GM18909 (cell line): ENCODE measurements around the gene CBFB.
A peak's percentile ranks its signal among the peaks of the same experiment; 100 is the strongest.
"Not testable (repeated sequence)": the region's sequence is repeated elsewhere in the genome, so short reads cannot be mapped to it uniquely, and the experiment has no call there.

Experiments used
- ATAC-seq: cut with Tn5 transposase; IDR thresholded peaks from one replicate; pipeline ENCODE4 v1.9.1; 2021; ENCODE audit warnings: mild to moderate bottlenecking; ENCODE audit not compliant: unreplicated experiment, poor library complexity

CBFB gene

DNA sequence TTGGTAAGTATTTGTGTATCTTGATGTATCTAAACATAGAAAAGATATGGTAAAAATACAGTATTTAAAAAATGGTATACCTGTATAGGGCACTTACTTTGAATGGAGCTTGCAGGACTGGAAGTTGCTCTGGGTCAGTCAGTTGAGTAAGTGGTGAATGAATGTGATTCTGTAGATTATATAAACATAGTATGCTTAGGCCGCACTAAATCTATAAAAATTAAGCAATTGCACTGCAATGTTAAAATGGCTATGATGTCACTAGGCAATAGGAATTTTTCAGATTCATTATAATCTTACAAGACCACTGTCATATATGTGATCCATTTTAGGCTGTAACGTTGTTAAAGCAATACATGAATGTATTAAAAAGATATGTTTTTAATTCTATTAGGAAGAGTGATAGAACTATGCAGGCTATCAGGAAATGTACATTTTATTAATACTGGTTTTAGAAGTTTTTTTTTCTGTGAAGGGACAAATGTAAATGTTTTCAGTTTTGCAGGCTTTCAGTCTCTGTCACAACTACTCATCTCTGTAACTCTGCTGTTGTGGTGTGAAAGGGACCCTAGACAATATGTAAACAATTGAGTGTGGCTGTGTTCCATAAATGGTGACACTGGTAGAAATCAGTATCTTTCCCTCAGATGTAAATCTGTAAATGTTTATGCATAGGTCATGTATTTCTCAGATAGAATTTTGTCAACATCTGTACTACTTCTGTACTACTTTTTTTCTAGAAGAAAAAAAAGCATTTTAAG is 10.5 kb downstream of the CBFB start:
- ATAC-seq = no peak

DNA sequence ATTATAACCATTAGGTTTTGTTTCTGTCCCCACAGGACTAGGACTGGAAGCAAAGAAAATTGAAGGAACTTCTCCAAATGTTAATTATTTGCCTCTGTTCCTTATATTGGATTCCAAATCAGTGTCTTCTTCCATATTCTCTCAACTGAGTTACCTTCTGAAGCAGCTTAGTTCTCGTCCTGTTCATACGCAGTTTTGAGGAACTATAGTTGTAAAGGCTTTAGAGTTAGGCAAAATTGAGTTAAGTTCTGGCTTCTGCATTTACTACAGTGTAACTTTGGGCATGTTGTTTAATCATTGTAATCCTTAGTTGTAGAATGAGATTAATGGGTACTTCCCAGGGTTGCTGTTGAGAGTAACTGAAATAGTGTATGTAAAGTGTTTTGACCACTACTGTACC is 11.2 kb downstream of the CBFB start:
- ATAC-seq = no peak

GRCh38 chr16:67040906-67041305 is 12.0 kb downstream of the CBFB start:
- no peak for ATAC-seq

DNA sequence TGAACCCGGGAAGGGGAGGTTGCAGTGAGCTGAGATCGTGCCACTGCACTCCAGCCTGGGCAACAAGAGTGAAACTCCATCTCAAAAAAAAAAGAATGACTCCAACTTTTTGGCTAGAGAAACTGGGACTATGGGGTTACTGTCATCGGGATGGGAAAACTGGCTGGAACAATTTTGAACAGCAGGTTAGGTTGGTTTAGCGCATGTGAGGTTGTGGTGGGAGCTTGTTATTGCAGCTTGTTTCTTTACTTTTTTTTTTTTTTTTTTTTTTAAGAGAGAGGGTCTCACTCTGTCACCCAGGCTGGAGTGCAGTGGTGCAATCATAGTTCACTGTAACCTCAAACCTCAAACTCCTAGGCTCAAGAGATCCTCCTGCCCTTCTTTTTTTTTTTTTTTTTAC is 12.6 kb downstream of the CBFB start:
- ATAC-seq = not testable (repeated sequence)

GRCh38 chr16:67043420-67043819 is 14.5 kb downstream of the CBFB start:
- no peak for ATAC-seq

DNA sequence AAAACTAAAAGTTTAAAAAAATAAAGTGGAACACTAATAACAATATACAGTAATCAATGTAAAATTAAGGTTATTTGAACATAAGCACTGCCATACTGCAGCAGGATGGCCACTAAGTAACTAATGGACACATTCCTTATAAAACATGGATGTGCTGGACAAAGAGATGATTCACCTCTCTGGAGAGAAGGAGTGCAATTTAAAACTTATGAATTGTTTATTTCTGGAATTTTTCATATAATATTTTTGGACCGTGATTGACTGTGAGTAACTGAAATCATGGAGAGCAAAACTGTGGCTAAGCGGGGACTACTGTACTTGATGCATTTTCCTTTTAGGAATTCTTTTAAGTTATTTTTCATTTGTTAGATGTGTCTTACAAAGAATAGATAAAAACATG is 21.8 kb downstream of the CBFB start:
- no peak for ATAC-seq

GRCh38 chr16:67052399-67052798 is 23.4 kb downstream of the CBFB start:
- ATAC-seq = no peak

DNA sequence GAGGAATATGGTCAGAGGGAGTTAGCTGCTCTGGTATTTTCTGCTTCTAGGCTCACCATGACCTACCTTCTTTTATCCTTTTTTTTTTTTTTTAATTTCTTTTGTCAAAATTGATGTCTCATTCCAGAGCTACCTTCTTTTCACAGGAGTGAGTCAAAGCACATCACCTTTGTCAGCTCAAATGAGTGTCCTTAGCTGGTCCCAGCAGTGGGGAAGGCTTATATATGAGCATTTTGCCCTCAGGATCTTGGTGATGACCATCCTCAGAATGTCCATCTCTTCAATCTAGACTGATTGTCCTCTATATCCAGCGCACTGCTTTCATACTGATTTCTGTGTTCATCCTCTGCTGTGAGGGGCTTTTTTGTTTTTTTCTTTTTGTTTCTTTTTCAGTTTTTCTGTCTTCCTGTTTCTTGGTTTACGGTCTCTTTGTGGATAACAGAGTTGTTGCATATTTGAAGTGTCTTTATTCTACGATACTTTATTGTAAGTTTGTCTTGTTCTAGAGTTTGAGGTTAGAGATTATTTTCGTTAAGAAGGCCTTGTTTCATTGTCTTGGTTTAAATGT is 24.9 kb downstream of the CBFB start:
- no peak for ATAC-seq

DNA sequence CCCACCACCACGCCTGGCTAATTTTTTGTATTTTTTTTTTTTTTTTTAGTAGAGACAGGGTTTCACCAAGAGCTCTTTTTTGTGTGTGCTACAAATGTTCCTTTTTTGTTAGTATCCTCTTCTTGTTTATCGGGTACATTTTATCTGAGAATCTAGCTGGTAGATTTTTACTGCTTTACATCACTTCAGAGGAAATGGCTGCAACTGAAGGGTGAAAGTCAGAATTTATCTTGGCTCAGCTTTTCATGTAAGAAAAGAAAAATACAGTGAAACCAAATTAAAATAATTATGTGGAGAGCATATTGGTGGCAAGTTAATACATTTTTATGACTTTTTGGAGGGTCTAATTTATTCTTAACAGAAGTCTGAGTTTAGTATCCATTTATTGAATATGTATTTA is 26.0 kb downstream of the CBFB start:
- no peak for ATAC-seq

DNA sequence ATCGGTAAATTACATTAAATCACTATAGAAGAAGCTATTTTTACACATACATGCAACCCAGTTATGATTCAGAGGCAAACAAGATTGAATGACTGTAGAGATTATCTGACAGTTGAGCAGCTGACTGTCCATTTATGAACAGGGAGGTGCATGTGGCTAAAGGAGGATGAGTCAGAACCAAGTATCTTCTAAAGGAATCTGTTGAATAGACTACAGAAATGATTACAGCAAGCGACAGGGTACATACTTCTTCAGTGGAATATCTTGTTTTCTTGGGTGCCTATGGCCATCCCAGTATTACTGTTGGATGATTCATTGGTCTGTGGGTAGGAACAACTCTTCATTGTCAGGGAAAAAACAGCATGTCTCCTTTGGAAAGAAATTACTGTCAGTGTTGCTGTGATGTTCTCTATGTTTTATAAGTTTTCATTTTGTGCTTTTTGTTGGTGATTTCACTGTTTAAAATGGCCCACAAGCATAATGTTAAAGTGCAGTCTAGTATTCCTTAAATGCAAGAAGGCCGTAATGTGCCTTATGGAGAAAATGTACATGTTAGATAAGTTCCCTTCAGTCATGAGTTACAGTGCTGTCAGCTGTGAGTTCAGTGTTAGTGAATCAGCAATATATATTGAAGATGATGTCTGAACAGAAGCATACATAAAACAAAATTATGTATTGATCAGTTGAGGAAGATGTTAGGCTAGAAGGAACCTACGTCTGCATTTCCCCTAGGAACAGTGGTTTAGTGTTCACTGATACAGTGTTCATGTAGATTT is 27.0 kb downstream of the CBFB start:
- ATAC-seq = no peak

GRCh38 chr16:67063008-67063407 is 34.1 kb downstream of the CBFB start:
- no peak for ATAC-seq

- ATAC-seq = no peak
Observed at GRCh38 chr16:67068212-67068753, 39.3 kb downstream of the CBFB start.

DNA sequence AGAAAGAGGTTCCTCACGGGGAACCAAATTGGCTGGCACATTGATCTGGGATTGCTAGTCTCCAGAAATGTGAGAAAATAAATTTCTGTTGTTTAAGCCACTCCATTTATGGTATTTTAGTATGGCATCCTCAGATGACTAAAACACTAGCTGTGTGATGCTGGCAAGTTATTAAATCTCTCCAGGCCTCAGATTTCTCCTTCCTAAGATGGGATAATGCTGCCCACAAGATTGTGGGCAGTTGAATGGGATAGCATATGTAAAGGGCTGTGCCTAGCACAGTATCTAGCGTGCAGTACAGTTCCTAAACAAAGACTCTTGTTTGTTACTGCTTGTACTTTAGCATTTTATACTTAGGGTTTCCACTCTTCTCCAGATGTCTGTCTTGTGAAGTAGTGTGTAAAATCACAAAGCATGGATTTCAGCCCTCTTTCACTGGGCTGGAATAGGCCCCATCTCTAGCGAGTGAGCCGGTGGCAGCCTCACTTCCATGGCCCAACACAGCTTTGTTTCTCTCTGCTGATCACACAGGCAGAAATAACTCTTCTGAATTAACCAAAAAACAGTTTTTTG is 42.6 kb downstream of the CBFB start:
- no peak for ATAC-seq

- ATAC-seq = no peak
Observed at GRCh38 chr16:67075331-67075730, 46.4 kb downstream of the CBFB start.

GRCh38 chr16:67077871-67078270 is 48.9 kb downstream of the CBFB start:
- ATAC-seq = no peak

DNA sequence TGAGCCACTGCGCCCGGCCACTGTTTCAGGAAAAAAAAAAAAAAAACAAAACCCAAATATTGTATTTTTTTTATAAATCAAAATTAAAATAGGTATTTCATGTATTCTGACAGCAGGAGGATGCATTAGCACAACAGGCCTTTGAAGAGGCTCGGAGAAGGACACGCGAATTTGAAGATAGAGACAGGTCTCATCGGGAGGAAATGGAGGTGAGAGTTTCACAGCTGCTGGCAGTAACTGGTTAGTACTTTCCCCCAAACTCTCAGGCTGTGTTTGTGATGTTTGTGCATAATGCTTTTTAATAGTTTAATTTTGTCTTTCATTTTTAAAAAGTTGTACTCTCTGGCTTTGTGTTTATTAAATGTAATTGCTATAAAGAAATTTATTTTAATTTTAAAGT is 53.2 kb downstream of the CBFB start:
- ATAC-seq = no peak

DNA sequence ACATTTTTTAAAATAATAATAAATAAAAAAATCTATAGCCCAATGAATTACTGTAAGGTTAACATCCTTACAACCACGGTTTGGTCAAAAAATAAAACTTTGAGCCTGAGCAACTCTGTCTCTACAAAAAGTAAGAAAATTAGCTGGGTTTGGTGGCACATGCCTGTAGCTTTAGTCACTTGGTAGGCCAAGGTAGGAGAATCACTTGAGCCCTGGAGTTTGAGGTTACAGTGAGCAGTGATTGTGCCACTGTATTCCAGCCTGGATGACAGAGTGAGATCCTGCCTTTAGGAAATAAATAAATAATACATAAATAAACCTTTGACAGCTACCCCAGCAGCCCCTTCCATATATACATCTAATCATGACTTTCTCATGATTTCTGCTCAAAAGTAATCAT is 53.9 kb downstream of the CBFB start:
- ATAC-seq = no peak

- ATAC-seq = peak; percentile 70
Observed at GRCh38 chr16:67084345-67085028, 55.5 kb downstream of the CBFB start.

GRCh38 chr16:67086822-67087221 is 57.9 kb downstream of the CBFB start:
- ATAC-seq = no peak

- no peak for ATAC-seq
Observed at GRCh38 chr16:67087291-67087690, 58.3 kb downstream of the CBFB start.
